ENCODE measurements around the gene COL6A1. TPM values are rescaled to one million over a fixed set of nuclear protein-coding genes. Genes with fewer than 3 reads are reported as not detected.

COL6A1 gene
- total RNA-seq, 1 experiment from 2014 or later = 17.8 TPM

DNA sequence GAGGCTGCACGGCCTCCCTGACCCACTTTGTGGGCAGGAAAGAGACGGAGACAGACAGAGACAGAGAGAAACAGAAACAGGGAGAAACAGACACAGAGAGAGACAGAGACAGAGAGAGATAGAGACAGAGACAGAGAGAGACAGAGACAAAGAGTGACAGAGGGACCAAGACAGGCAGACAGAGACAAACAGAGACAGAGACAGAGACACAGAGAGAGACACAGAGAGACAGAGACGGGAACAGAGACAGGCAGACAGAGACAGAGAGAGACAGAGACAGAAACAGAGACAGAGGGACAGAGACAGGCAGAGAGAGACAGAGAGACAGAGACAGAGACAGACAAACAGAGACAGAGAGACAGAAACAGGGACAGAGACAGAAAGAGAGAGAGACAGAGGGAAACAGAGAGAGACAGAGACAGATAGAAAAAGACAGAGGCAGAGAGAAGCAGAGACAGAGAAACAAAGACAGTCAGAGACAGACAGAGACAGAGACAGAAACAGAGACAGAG, 3.1 kb downstream of the COL6A1 start:
- TF ChIP-seq, protein P1, sequence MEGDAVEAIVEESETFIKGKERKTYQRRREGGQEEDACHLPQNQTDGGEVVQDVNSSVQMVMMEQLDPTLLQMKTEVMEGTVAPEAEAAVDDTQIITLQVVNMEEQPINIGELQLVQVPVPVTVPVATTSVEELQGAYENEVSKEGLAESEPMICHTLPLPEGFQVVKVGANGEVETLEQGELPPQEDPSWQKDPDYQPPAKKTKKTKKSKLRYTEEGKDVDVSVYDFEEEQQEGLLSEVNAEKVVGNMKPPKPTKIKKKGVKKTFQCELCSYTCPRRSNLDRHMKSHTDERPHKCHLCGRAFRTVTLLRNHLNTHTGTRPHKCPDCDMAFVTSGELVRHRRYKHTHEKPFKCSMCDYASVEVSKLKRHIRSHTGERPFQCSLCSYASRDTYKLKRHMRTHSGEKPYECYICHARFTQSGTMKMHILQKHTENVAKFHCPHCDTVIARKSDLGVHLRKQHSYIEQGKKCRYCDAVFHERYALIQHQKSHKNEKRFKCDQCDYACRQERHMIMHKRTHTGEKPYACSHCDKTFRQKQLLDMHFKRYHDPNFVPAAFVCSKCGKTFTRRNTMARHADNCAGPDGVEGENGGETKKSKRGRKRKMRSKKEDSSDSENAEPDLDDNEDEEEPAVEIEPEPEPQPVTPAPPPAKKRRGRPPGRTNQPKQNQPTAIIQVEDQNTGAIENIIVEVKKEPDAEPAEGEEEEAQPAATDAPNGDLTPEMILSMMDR (IDR thresholded peaks at IDR 0.05; ENCODE audit: unreplicated experiment) = no peak
- Mint-ChIP-seq H3K4me1 (ENCODE audit: low read depth, unreplicated experiment) (no peaks in the 10 kb centered on the region), H3K27me3 (ENCODE audit: unreplicated experiment) (no peaks in the 10 kb centered on the region), H3K36me3 (ENCODE audit: insufficient read depth, unreplicated experiment) (peaks cover 5% of the 10 kb centered on the region), H3K9me3 (ENCODE audit: low read depth, unreplicated experiment) (peaks cover 6% of the 10 kb centered on the region), H3K4me3 (ENCODE audit: low read depth, unreplicated experiment) (no peak overlapping the region), H3K27ac (ENCODE audit: unreplicated experiment) (no peak overlapping the region)
- intact Hi-C loops (cut with micrococcal nuclease; ENCODE audit: unreplicated experiment) = no loop called here
- CTCF ChIA-PET = no interaction called here
- BruUV-seq (replicated peaks) = no TSS peak
- DNase-seq = no peak

GRCh38 chr21:45985471-45986315, 4.1 kb downstream of the COL6A1 start:
- Mint-ChIP-seq H3K4me1 (ENCODE audit: low read depth, unreplicated experiment) (no peaks in the 10 kb centered on the region), H3K27ac (ENCODE audit: unreplicated experiment) (no peak overlapping the region), H3K27me3 (ENCODE audit: unreplicated experiment) (no peaks in the 10 kb centered on the region), H3K4me3 (ENCODE audit: low read depth, unreplicated experiment) (no peak overlapping the region), H3K36me3 (ENCODE audit: insufficient read depth, unreplicated experiment) (peaks cover 5% of the 10 kb centered on the region), H3K9me3 (ENCODE audit: low read depth, unreplicated experiment) (peaks cover 6% of the 10 kb centered on the region)
- no peak for DNase-seq
- TF ChIP-seq, protein P1 (IDR thresholded peaks at IDR 0.05; ENCODE audit: unreplicated experiment) = no peak
- no TSS peak for BruUV-seq (replicated peaks)
- intact Hi-C loops (cut with micrococcal nuclease; ENCODE audit: unreplicated experiment) = no loop called here
- CTCF ChIA-PET = no interaction called here

GRCh38 chr21:45986316-45987051, 4.9 kb downstream of the COL6A1 start:
- H3K4me1 Mint-ChIP-seq (ENCODE audit: low read depth, unreplicated experiment) = no peaks in the 10 kb centered on the region
- DNase-seq = no peak
- BruUV-seq (replicated peaks) = no TSS peak
- H3K36me3 Mint-ChIP-seq (ENCODE audit: insufficient read depth, unreplicated experiment) = peaks cover 5% of the 10 kb centered on the region
- H3K27me3 Mint-ChIP-seq (ENCODE audit: unreplicated experiment) = no peaks in the 10 kb centered on the region
- H3K9me3 Mint-ChIP-seq (ENCODE audit: low read depth, unreplicated experiment) = peaks cover 6% of the 10 kb centered on the region
- CTCF ChIA-PET = no interaction called here
- no peak overlapping the region for H3K27ac Mint-ChIP-seq (ENCODE audit: unreplicated experiment)
- H3K4me3 Mint-ChIP-seq (ENCODE audit: low read depth, unreplicated experiment) = no peak overlapping the region
- intact Hi-C loops (cut with micrococcal nuclease; ENCODE audit: unreplicated experiment) = no loop called here
- TF ChIP-seq, protein P1 (IDR thresholded peaks at IDR 0.05; ENCODE audit: unreplicated experiment) = no peak

DNA sequence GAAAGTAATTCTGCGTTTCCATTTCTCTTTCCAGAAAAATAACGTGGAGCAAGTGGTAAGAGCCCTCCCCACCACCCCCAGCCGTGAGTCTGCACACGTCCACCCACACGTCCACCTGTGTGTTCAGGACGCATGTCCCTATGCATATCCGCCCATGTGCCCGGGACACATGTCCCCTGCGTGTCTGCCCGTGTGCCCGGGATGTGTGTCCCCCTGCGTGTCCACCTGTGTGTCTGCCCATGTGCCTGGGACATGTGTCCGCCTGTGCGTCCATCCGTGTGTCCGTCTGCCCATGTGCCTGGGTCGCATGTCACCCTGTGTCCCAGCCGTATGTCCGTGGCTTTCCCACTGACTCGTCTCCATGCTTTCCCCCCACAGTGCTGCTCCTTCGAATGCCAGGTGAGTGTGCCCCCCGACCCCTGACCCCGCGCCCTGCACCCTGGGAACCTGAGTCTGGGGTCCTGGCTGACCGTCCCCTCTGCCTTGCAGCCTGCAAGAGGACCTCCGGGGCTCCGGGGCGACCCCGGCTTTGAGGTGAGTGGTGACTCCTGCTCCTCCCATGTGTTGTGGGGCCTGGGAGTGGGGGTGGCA, 5.6 kb downstream of the COL6A1 start:
- no peak overlapping the region for H3K27ac Mint-ChIP-seq (ENCODE audit: unreplicated experiment)
- H3K4me3 Mint-ChIP-seq (ENCODE audit: low read depth, unreplicated experiment) = no peak overlapping the region
- BruUV-seq (replicated peaks) = no TSS peak
- intact Hi-C loops (cut with micrococcal nuclease; ENCODE audit: unreplicated experiment) = no loop called here
- peaks cover 3% of the 10 kb centered on the region for H3K36me3 Mint-ChIP-seq (ENCODE audit: insufficient read depth, unreplicated experiment)
- no peaks in the 10 kb centered on the region for H3K4me1 Mint-ChIP-seq (ENCODE audit: low read depth, unreplicated experiment)
- peaks cover 6% of the 10 kb centered on the region for H3K9me3 Mint-ChIP-seq (ENCODE audit: low read depth, unreplicated experiment)
- H3K27me3 Mint-ChIP-seq (ENCODE audit: unreplicated experiment) = no peaks in the 10 kb centered on the region
- CTCF ChIA-PET = no interaction called here
- DNase-seq = no peak
- TF ChIP-seq, protein P1 (IDR thresholded peaks at IDR 0.05; ENCODE audit: unreplicated experiment) = no peak
